HepG2 (cell line): Measurements from ENCODE around the gene SFI1. TPM values are rescaled to one million over a fixed set of nuclear protein-coding genes. Genes with fewer than 3 reads are reported as not detected.

Experiments used
- ARNT ChIP-seq: fragments of 450-650 bp; IDR thresholded peaks from 2 replicates; pipeline ENCODE4 v1.6.1; 2017
- ATF6 ChIP-seq: sonication (generic); formaldehyde crosslinking; conservative IDR thresholded peaks from 2 replicates; pipeline ENCODE4 v1.4.0; 2020; ENCODE audit warnings: missing genetic modification reagents
- BRCA1 ChIP-seq: sonication (generic); formaldehyde crosslinking; IDR thresholded peaks from 2 replicates; pipeline ENCODE4 v1.4.0; 2020; ENCODE audit warnings: missing genetic modification reagents
- CCAR2 ChIP-seq: fragments of 200-400 bp; formaldehyde crosslinking; optimal IDR thresholded peaks from 2 replicates; pipeline ENCODE3; 2018; ENCODE audit warnings: low read depth, mild to moderate bottlenecking, low read length, moderate library complexity
- CSRNP2 ChIP-seq: sonication (generic); formaldehyde crosslinking; conservative IDR thresholded peaks from 2 replicates; pipeline ENCODE4 v1.8.0; 2022; ENCODE audit warnings: low read depth, missing genetic modification reagents
- GATAD1 ChIP-seq: IDR thresholded peaks from 2 replicates; pipeline ENCODE4 v1.6.1; 2016; ENCODE audit warnings: missing genetic modification reagents, missing compliant biosample characterization
- HES4 ChIP-seq: sonication (generic); formaldehyde crosslinking; IDR thresholded peaks from 2 replicates; pipeline ENCODE4 v1.9.0; 2021; ENCODE audit warnings: mild to moderate bottlenecking, missing genetic modification reagents, borderline replicate concordance
- HOXA3 ChIP-seq: sonication (generic); formaldehyde crosslinking; IDR thresholded peaks from 2 replicates; pipeline ENCODE4 v1.5.0; 2020; ENCODE audit warnings: missing genetic modification reagents
- JARID2 ChIP-seq: sonication (generic); formaldehyde crosslinking; IDR thresholded peaks from 2 replicates; pipeline ENCODE4 v1.8.1; 2023; ENCODE audit warnings: missing genetic modification reagents, inconsistent platforms; ENCODE audit not compliant: insufficient replicate concordance
- KAT2B ChIP-seq: fragments of 150-350 bp; IDR thresholded peaks from 2 replicates; pipeline ENCODE4 v1.6.1; 2014; ENCODE audit warnings: low read depth, low read length, borderline replicate concordance
- NONO ChIP-seq, 2 experiments: fragments of 450-650 bp in 1 of 2; sonication (generic) in 1 of 2; formaldehyde crosslinking in 1 of 2; IDR thresholded peaks in 1 of 2; conservative IDR thresholded peaks in 1 of 2; 2 replicates each; pipeline versions ENCODE4 v1.6.1 to v1.8.0; 2017 to 2022; ENCODE audit warnings: mild to moderate bottlenecking in 1 of 2, missing genetic modification reagents in 1 of 2, moderate library complexity in 1 of 2
- RBM39 ChIP-seq: fragments of 200-400 bp; formaldehyde crosslinking; IDR thresholded peaks from one replicate; pipeline ENCODE4 v1.6.1; 2018; ENCODE audit warnings: antibody characterized with exemption, mild to moderate bottlenecking, low read depth, low read length; ENCODE audit not compliant: poor library complexity, severe bottlenecking
- ZBTB33 ChIP-seq: sonication (generic); formaldehyde crosslinking; IDR thresholded peaks from 2 replicates; pipeline ENCODE4 v1.4.0; 2020; ENCODE audit warnings: missing genetic modification reagents
- ZNF672 ChIP-seq: sonication (generic); formaldehyde crosslinking; IDR thresholded peaks from 2 replicates; pipeline ENCODE4 v1.8.1; 2022; ENCODE audit warnings: missing genetic modification reagents
- ZNF687 ChIP-seq: sonication (generic); formaldehyde crosslinking; IDR thresholded peaks from 2 replicates; pipeline ENCODE4 v1.5.1; 2020; ENCODE audit warnings: mild to moderate bottlenecking, missing genetic modification reagents, moderate library complexity
- ZNF703 ChIP-seq: sonication (generic); formaldehyde crosslinking; IDR thresholded peaks from 2 replicates; pipeline ENCODE4 v1.5.1; 2020; ENCODE audit warnings: missing genetic modification reagents, mild to moderate bottlenecking, moderate library complexity, borderline replicate concordance
- ZNF709 ChIP-seq: sonication (generic); formaldehyde crosslinking; IDR thresholded peaks from 2 replicates; pipeline ENCODE4 v1.5.0; 2020; ENCODE audit warnings: mild to moderate bottlenecking, missing genetic modification reagents
- ZNF782 ChIP-seq: sonication (generic); formaldehyde crosslinking; IDR thresholded peaks from 2 replicates; pipeline ENCODE4 v1.4.0; 2020; ENCODE audit warnings: missing genetic modification reagents, mild to moderate bottlenecking, borderline replicate concordance
- polyA plus RNA-seq, 8 experiments: library from polyadenylated mRNA; depleted of rRNA in 3 of 8; stranded (reverse) in 7 of 8; unstranded in 1 of 8; fragments of >200 nt; fragmentation: Illumina TruSeq in 4 of 8; extraction: Trizol in 4 of 8; gene quantifications; 2 replicates each; pipeline versions ENCODE4 v1.2.1 to v1.2.3, GENCODE V29; 2011 to 2016; ENCODE audit warnings: low read depth in 4 of 8, missing spikeins in 1 of 8, mixed read lengths in 1 of 8; ENCODE audit not compliant: insufficient read depth in 1 of 8
- total RNA-seq, 5 experiments: library from RNA; depleted of rRNA; stranded (reverse); fragments of >200 nt; fragmentation: Illumina TruSeq; extraction: Trizol; gene quantifications; 2 replicates each; pipeline ENCODE4 v1.2.3, GENCODE V29; 2016; ENCODE audit warnings: low read depth in 1 of 5

The SFI1 gene
- total and polyA plus RNA-seq, 2 of the 13 experiments (the other 11 are each of a cell fraction or from before 2014, with no cell fraction given), result 20.5 to 40.1 TPM

GRCh38 chr22:31630331-31631329 lies 134.3 kb downstream of the SFI1 start (continued):
- no peak for TF ChIP-seq ATF6 (CRISPR knock-in tag)
- TF ChIP-seq ZNF687 (CRISPR knock-in tag), result peak; percentile 85
- no peak for TF ChIP-seq JARID2 (CRISPR knock-in tag)
- no peak for TF ChIP-seq KAT2B
- TF ChIP-seq ZNF782 (CRISPR knock-in tag), result no peak
- peak; percentile 55; the same call in 1 of the 2 replicates for TF ChIP-seq GATAD1 (CRISPR knock-in tag)
- TF ChIP-seq HES4, result no peak
- TF ChIP-seq ARNT, result no peak
- TF ChIP-seq CCAR2, result no peak
- no peak for TF ChIP-seq ZNF672 (CRISPR knock-in tag)
- TF ChIP-seq ZNF709 (CRISPR knock-in tag), result no peak
- TF ChIP-seq RBM39, result peak; percentile 53
- 0 out of 2 replicates have a peak, but pooled peaks have one; percentile 48 for TF ChIP-seq ZBTB33
- no peak for TF ChIP-seq BRCA1
- TF ChIP-seq CSRNP2 (CRISPR knock-in tag), result no peak
- no peak; the same call in 1 of the 2 replicates for TF ChIP-seq ZNF703 (CRISPR knock-in tag)
- TF ChIP-seq NONO (IDR thresholded peaks at IDR 0.05), result no peak
- TF ChIP-seq NONO (CRISPR knock-in tag; conservative IDR thresholded peaks at IDR 0.05), result peak; percentile 62; the same call in 1 of the 2 replicates
- TF ChIP-seq HOXA3 (CRISPR knock-in tag), result no peak
